Activated CD4-positive, alpha-beta T cell treated with anti-CD3 and anti-CD28 coated beads, Interleukin-2, amount 10 ng/mL, durations not matched to agents 7 days and 5 days (primary cell): Measurements from ENCODE around the gene RTN4RL1. TPM values are rescaled to one million over a fixed set of nuclear protein-coding genes. Genes with fewer than 3 reads are reported as not detected.

Source experiments
- CTCF ChIA-PET: fragments of 350-600 bp; sonication (Branson Sonifier 250); formaldehyde crosslinking; loops from one replicate; lab custom pipeline; 2021; ENCODE audit warnings: antibody characterized with exemption; lab: Charles Lee
- POLR2A ChIA-PET: fragments of 350-600 bp; sonication (Branson Sonifier 250); formaldehyde crosslinking; loops from one replicate; lab custom pipeline; 2021; ENCODE audit warnings: antibody characterized with exemption; lab: Charles Lee
- DNase-seq: peaks from one replicate; pipeline ENCODE4 v3.0.0-alpha.2; 2020
- H3K27ac Mint-ChIP-seq: one replicate; pipeline ENCODE4 v1.8.0; 2021; ENCODE audit warnings: mild to moderate bottlenecking, moderate library complexity, mixed read lengths
- H3K27me3 Mint-ChIP-seq: one replicate; pipeline ENCODE4 v1.8.0; 2021; ENCODE audit warnings: mixed read lengths
- H3K36me3 Mint-ChIP-seq: one replicate; pipeline ENCODE4 v1.8.0; 2021; ENCODE audit warnings: low read depth, mixed read lengths
- H3K4me1 Mint-ChIP-seq: one replicate; pipeline ENCODE4 v1.8.0; 2021; ENCODE audit warnings: mixed read lengths
- H3K4me3 Mint-ChIP-seq: one replicate; pipeline ENCODE4 v1.8.0; 2021; ENCODE audit warnings: mild to moderate bottlenecking, moderate library complexity, mixed read lengths
- H3K9me3 Mint-ChIP-seq: one replicate; pipeline ENCODE4 v1.8.0; 2021; ENCODE audit warnings: mixed read lengths
- total RNA-seq, 2 experiments: library from RNA; stranded (reverse); gene quantifications; one replicate each; pipeline ENCODE4 v1.2.3, GENCODE V29; 2021

The RTN4RL1 gene
- total RNA-seq, 2 experiments from 2014 or later: 0.19 to 0.20 TPM

DNA sequence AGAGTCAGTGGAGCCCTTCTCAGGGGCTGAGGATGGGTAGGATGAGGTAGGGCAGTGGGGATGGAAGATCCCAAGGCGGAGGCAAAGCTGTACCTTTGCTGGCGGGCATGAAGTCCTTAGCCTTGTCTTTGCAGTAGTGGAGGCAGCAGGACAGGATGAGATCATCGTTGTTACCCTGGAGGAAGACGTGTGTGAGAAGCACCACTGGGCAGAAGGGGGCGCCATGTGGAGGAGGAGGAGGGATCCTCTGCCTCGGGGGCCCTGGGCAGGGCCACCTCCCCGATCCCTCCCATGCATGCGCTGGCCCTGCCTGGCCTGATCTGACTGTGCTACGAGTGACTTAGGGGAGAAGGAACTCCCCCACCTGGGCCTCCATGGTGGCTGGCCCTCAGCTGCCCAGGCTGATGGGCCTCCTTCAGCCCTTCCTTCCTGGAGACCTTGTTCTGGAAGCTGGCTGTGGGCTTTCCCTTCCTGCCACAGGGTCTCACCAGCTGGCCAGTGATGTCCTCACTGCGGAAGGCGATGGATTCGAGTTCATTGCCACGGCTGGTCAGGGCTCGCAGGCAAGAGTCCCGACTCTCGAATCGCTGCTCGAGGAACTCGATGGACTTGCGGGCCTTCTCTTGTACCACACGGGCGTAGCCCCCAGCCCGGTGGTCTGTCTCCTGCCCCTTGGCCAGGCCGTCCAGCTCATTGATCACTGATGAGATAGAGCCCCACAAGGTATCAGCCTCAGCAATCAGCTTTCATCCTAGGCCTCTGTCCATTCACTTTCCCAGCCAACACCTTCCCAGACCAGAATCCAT, 40.0 kb upstream of the RTN4RL1 start:
- H3K4me3 Mint-ChIP-seq: no peak overlapping the region
- no peaks in the 10 kb centered on the region for H3K27me3 Mint-ChIP-seq
- H3K4me1 Mint-ChIP-seq: peaks cover 56% of the 10 kb centered on the region
- H3K27ac Mint-ChIP-seq: peak overlapping the region; percentile 9
- no peaks in the 10 kb centered on the region for H3K9me3 Mint-ChIP-seq
- H3K36me3 Mint-ChIP-seq: peaks cover 55% of the 10 kb centered on the region
- CTCF ChIA-PET: interaction anchor here (0.8 to 8.9 kb wide), 13 partner anchors 9 to 218 kb away, joined by 3 to 110 read pairs (median 4); partner anchors contain the start of gene HIC1
- peak; percentile 72 for DNase-seq
- POLR2A ChIA-PET: interaction anchor here (0.6 kb wide), 2 partner anchors 28 to 226 kb away, joined by 3 to 4 read pairs; no protein-coding TSS in a partner anchor

DNA sequence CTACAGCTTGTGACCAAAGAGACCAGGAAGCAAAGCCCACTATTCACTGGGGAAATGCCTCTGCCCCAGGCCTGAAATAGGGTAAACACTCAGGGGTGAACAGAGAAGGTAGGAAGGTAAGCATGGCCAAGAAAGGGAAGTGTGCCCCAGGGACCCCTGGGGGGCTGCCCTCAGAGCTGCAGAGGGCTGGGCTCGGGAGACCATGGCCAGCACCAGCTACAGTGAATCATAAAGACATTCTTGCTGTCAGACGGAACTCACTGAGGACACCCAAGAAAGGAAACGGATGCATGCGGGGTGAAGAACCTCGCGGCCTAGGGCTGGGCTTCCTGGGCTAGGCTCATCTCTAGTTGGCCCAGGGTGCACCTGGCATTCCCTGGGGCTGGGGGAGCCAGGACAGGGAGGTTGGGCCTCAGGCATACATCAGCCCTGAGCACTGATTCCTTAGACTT, 39.4 kb upstream of the RTN4RL1 start:
- no peak overlapping the region for H3K4me3 Mint-ChIP-seq
- DNase-seq: no peak
- CTCF ChIA-PET: interaction anchor here (1.0 to 8.9 kb wide), 9 partner anchors 8 to 219 kb away, joined by 3 to 110 read pairs (median 4); partner anchors contain the start of gene HIC1
- POLR2A ChIA-PET: no interaction called here
- peak overlapping the region; percentile 9 for H3K27ac Mint-ChIP-seq
- H3K36me3 Mint-ChIP-seq: peaks cover 56% of the 10 kb centered on the region
- no peaks in the 10 kb centered on the region for H3K27me3 Mint-ChIP-seq
- no peaks in the 10 kb centered on the region for H3K9me3 Mint-ChIP-seq
- H3K4me1 Mint-ChIP-seq: peaks cover 54% of the 10 kb centered on the region

DNA sequence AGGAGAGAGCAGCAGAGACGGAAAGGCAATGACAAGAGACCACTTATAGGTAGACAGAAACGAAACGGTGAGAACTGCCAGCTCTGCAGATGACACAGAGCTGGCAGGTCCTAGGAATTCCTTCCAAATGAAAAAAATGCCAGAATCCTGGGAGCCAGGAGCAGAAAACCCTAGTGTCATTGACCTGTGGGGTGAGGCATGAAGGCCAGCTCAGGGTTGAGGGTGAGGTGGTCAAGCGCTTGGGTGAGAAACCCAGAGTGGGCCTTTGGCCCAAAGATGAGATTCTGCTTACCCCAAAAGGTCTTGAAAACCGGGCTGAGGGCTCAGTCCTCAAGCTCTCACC, 39.0 kb upstream of the RTN4RL1 start:
- peaks cover 58% of the 10 kb centered on the region for H3K36me3 Mint-ChIP-seq
- no peak for DNase-seq
- peak overlapping the region; percentile 54 for H3K27ac Mint-ChIP-seq
- H3K4me1 Mint-ChIP-seq: peaks cover 52% of the 10 kb centered on the region
- POLR2A ChIA-PET: no interaction called here
- no peaks in the 10 kb centered on the region for H3K9me3 Mint-ChIP-seq
- CTCF ChIA-PET: interaction anchor here (1.0 to 8.9 kb wide), 7 partner anchors 8 to 219 kb away, joined by 3 to 110 read pairs (median 4); partner anchors contain the start of gene HIC1
- no peak overlapping the region for H3K4me3 Mint-ChIP-seq
- no peaks in the 10 kb centered on the region for H3K27me3 Mint-ChIP-seq

DNA sequence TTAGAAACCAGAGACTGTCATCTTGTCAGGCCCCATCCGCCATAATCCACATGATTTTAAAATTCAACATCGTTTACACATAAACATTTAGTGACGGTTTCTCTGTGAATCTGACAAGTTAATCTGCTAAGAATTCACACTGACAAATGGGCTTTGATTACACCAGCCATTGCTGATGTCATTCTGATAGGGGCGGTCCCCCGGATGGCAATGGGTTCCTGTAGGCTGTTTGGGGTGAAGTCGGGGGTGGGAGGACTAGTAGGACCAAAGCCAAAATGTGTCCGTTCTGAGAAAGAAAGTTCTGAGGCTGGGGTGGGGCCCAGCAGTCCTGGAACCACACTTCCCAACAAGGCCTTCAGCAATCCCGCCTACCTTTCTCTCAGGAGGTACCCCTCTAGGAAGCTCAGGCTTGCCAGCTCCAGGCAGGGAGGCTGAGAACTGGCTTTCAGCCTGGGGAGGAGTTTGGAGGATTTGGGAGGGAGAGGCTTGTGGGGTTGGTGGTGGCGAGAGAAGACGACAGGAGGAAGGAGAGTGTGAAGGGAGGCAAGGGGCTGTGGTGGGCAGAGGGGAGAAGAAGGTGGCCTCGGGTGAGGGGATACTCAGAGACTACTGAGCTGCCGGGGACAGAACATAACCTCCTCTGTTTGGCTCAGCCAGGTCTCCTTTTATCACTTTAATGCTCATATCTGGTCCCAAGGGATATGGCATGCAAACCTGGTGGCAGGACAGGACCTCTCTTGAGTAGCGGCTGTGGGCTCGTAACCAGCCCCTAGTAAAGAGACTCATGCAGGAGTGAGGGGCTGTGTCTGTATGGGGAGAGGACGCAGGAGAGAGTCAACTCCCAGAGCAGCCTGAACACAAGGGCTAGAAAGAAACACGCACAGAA, 38.4 kb upstream of the RTN4RL1 start:
- Mint-ChIP-seq H3K36me3 (peaks cover 52% of the 10 kb centered on the region), H3K4me3 (no peak overlapping the region), H3K9me3 (no peaks in the 10 kb centered on the region), H3K27me3 (no peaks in the 10 kb centered on the region), H3K27ac (peak overlapping the region; percentile 54), H3K4me1 (peaks cover 46% of the 10 kb centered on the region)
- ChIA-PET POLR2A (no interaction called here), CTCF (interaction anchor here (1.0 to 8.9 kb wide), 5 partner anchors 7 to 220 kb away, joined by 4 to 110 read pairs (median 4); partner anchors contain the start of gene HIC1)
- DNase-seq: no peak

DNA sequence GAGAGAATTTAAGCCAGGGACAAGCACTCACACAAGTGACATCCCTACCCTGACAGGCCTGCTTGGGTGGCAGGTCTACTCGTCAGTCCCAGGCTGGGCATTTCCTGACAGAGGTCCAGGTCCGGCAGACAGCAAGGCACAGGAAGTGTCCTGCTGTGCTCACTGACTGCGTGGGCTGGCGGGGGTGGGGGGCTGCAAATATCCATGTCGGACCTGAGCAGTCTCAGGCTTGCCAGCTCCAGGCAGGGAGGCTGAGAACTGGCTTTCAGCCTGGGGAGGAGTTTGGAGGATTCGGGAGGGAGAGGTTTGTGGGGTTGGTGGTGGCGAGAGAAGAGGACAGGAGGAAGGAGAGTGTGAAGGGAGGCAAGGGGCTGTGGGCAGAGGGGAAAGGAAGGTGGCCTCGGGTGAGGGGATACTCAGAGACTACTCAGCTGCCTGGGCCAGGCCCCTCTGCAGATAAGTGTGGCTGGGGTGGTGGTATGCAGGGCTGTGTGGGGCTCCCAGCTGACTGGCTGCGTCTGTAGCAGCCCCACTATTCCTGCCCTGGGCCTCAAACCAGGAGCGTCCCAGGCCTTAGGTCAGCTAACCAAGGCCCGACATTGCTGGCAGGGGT, 37.5 kb upstream of the RTN4RL1 start:
- no peaks in the 10 kb centered on the region for H3K27me3 Mint-ChIP-seq
- H3K4me1 Mint-ChIP-seq: peaks cover 40% of the 10 kb centered on the region
- H3K9me3 Mint-ChIP-seq: no peaks in the 10 kb centered on the region
- POLR2A ChIA-PET: interaction anchor here (0.6 kb wide), 1 partner anchor 21 kb away, joined by 3 read pairs; no protein-coding TSS in a partner anchor
- no peak overlapping the region for H3K4me3 Mint-ChIP-seq
- CTCF ChIA-PET: interaction anchor here (3.8 kb wide), 1 partner anchor 183 kb away, joined by 23 read pairs; no protein-coding TSS in a partner anchor
- peaks cover 44% of the 10 kb centered on the region for H3K36me3 Mint-ChIP-seq
- DNase-seq: no peak
- H3K27ac Mint-ChIP-seq: peak overlapping the region; percentile 28

DNA sequence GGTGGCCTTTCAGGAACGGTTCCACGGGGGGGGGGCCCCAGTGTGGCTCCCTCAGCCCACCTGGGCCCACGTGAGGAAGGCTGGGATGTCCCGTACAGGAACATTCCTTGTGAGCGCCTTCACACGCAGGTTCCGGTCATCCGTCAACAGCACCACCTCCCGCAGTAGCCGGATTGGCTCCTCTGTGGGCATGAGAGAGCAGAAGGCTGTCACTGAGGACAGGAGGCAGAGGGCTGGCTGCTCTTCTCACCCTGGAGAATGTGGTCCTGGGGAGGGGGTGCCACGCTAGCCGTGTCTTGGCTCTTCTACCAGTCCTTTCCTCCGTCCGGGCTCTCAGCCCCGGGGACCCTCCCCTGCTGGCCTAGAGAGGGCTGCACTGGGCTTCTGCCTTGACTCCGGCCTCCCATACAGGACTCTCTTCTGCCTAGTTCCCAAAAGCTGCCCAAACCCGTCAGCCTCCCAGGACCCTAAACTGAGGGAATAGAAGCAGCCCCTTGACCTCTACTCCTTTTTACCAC, 36.4 kb upstream of the RTN4RL1 start:
- H3K36me3 Mint-ChIP-seq: peaks cover 42% of the 10 kb centered on the region
- no peaks in the 10 kb centered on the region for H3K9me3 Mint-ChIP-seq
- H3K4me3 Mint-ChIP-seq: no peak overlapping the region
- POLR2A ChIA-PET: interaction anchor here (0.7 kb wide), 1 partner anchor 134 kb away, joined by 3 read pairs; no protein-coding TSS in a partner anchor
- no peak overlapping the region for H3K27ac Mint-ChIP-seq
- CTCF ChIA-PET: interaction anchor here (1.0 kb wide), 1 partner anchor 214 kb away, joined by 4 read pairs; no protein-coding TSS in a partner anchor
- peaks cover 32% of the 10 kb centered on the region for H3K4me1 Mint-ChIP-seq
- H3K27me3 Mint-ChIP-seq: no peaks in the 10 kb centered on the region
- DNase-seq: no peak

DNA sequence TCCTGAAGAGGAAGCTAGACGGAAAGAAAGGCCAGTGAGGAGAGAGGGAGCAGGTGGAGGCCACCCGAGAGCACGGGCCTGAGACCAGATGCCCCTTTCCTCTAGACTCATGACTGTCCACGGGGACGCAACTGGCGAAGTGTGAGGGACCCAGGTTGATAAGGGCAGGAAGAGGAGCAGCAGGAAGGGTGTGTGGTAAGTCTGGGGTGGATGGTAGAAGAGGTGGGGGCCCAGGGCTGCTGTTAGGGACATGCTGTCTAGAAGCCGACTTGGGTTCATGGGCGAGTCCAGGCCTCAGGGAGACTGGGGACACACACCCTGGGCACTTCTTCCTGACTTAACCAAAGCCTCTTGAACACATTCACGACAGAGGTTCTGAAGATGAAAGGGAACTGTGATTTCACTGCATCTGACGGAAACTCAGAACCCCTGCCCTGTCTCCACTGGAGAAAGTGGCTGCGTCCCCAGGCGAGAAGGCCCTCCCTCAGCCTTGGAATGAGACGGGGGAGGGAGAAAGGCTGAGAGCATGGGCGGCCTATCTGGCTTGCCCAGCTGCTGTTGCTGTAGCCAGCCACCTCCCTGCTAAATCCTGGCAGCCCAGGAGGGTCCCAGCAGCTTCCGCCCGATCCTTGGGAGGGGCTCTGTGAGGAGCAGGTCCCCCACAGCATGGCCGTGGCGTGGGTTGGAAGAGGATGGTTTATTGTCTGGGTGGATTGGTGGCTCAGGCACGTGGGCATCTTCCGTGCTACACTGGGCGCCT, 35.7 kb upstream of the RTN4RL1 start:
- no peak for DNase-seq
- H3K36me3 Mint-ChIP-seq: peaks cover 40% of the 10 kb centered on the region
- peaks cover 30% of the 10 kb centered on the region for H3K4me1 Mint-ChIP-seq
- no peaks in the 10 kb centered on the region for H3K27me3 Mint-ChIP-seq
- CTCF ChIA-PET: interaction anchor here (0.5 to 8.5 kb wide), 4 partner anchors 184 to 396 kb away, joined by 3 to 210 read pairs (median 23); no protein-coding TSS in a partner anchor
- peak overlapping the region; percentile 1 for H3K4me3 Mint-ChIP-seq
- no peak overlapping the region for H3K27ac Mint-ChIP-seq
- POLR2A ChIA-PET: no interaction called here
- H3K9me3 Mint-ChIP-seq: no peaks in the 10 kb centered on the region

DNA sequence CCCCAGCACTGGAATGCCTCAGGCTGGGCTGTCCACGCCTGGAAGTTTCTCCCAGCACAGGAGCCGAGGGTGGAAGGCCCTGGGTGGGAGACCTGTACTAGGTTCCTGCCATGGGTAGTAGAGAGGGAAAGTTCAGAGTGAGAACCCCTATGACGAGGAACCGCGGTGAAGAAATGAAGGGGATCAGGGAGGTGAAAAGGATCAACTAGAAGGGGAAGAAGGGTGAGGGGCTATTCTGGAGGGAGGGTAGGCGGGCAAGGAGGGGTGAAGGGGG, 35.2 kb upstream of the RTN4RL1 start:
- H3K27me3 Mint-ChIP-seq: no peaks in the 10 kb centered on the region
- peaks cover 38% of the 10 kb centered on the region for H3K36me3 Mint-ChIP-seq
- no peak overlapping the region for H3K27ac Mint-ChIP-seq
- H3K9me3 Mint-ChIP-seq: no peaks in the 10 kb centered on the region
- H3K4me3 Mint-ChIP-seq: peak overlapping the region; percentile 1
- no peak for DNase-seq
- H3K4me1 Mint-ChIP-seq: peaks cover 30% of the 10 kb centered on the region
- ChIA-PET CTCF (interaction anchor here (0.5 to 8.5 kb wide), 5 partner anchors 7 to 397 kb away, joined by 3 to 210 read pairs (median 42); no protein-coding TSS in a partner anchor), POLR2A (no interaction called here)

DNA sequence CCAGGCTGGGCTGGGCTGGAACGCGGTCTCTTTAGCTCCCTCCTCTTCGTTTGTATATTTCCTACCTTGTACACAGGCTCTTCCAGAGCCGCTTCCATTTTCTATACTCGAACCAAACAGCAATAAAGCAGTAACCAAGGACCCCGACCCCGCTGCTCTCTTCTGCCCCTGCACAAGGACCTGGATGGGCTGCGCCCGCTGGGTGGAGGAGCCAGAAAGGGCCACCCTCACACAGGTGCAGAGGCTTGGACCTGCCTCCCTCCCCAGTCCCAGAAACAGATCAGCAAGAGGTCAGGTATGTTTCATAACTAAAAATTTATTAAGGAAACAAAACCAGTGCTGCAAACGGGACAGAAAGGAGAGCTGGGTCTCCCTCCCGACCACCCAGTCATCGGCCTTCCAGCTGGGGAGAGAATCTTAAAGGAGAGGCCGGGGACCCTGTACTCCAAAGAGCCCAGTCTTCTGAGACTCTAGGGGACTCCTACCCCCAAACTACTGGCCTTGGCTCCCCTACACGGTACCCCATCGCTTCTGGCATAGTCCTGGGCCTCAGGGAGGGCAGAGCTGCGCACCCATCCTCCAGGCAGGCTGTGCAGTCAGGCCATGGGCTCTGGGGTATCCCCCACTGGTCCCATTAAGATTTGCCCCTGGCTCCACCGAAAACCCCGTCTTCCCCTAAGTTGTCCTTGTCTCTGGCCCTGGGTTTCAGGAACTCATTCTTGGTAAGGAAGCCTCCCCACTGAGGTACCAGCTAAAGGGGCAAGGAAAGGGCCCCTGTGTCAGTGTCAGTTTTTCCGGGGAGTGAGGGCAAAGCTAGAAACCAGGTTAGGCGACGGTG, 34.6 kb upstream of the RTN4RL1 start:
- ChIA-PET POLR2A (no interaction called here), CTCF (interaction anchor here (0.5 to 8.5 kb wide), 12 partner anchors 8 to 397 kb away, joined by 3 to 210 read pairs (median 14); partner anchors contain the start of genes SMG6 and SRR)
- Mint-ChIP-seq H3K4me3 (peak overlapping the region; percentile 45), H3K27ac (peak overlapping the region; percentile 11), H3K4me1 (peaks cover 28% of the 10 kb centered on the region), H3K36me3 (peaks cover 36% of the 10 kb centered on the region), H3K9me3 (no peaks in the 10 kb centered on the region), H3K27me3 (no peaks in the 10 kb centered on the region)
- DNase-seq: no peak

DNA sequence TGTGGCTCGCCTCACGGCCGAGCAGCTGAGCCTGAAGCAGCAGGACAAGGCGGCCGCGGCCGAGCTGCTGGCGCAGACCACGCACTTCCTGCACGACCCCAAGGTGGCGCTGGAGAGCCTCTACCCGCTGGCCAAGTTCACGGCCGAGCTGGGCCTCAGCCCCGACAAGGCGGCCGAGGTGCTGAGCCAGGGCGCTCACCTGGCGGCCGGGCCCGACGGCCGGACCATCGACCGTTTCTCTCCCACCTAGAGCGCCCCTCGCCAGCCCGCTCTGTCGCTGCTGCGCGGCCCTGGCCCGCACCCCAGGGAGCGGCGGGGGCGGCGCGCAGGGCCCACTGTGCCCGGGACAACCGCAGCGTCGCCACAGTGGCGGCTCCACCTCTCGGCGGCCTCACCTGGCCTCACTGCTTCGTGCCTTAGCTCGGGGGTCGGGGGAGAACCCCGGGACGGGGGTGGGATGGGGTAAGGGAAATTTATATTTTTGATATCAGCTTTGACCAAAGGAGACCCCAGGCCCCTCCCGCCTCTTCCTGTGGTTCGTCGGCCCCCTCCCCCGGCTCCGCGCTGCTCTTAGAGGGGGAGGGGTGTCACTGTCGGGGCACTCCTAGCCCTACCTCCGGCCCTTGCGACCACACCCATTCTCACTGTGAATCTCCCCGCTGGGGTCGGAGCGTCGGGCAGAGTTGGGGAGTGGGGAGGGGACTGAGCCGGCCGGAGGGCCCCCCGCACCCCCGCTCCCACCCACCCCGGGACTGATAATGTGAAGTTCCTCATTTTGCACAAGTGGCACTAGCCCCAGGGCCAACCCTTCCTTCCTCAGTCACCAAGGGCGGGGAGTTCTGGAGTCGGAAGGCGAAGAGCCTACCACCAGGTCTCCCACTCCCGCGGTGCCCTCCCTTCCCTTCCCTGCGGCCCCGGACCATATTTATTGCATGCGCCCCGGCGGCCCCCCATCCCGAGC, 33.7 kb upstream of the RTN4RL1 start:
- Mint-ChIP-seq H3K27ac (peak overlapping the region; percentile 11), H3K9me3 (no peaks in the 10 kb centered on the region), H3K27me3 (no peaks in the 10 kb centered on the region), H3K36me3 (peaks cover 28% of the 10 kb centered on the region), H3K4me1 (peaks cover 28% of the 10 kb centered on the region), H3K4me3 (peak overlapping the region; percentile 48)
- CTCF ChIA-PET: interaction anchor here (0.5 to 8.5 kb wide), 45 partner anchors 9 to 358 kb away, joined by 3 to 210 read pairs (median 4); partner anchors contain the start of genes OVCA2, SMG6, SRR and TSR1
- DNase-seq: peak; percentile 71
- POLR2A ChIA-PET: interaction anchor here (1.1 to 1.2 kb wide), 2 partner anchors 30 to 157 kb away, joined by 3 read pairs; no protein-coding TSS in a partner anchor
